GM21447 (cell line): ENCODE data around the gene FEM1A.
"Not testable (repeated sequence)": the region's sequence is repeated elsewhere in the genome, so short reads cannot be mapped to it uniquely, and the experiment has no call there.

Experiments
- ATAC-seq: cut with Tn5 transposase; IDR thresholded peaks from one replicate; pipeline ENCODE4 v1.9.1; 2021; ENCODE audit not compliant: unreplicated experiment

The FEM1A gene

DNA sequence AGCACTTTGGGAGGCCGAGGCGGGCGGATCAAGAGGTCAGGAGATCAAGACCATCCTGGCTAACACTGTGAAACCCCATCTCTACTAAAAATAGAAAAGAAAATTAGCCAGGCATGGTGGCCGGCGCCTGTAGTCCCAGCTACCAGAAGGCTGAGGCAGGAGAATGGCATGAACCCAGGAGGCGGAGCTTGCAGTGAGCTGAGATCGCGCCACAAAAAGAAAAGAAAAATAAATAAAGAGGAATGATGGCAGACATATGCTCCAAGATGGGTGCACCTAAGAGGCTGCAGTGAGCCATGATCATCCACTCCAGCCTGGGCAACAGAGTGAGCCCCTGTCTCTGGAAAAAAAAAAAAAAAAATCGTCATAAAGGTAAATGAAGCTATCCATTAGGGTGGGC, 54.4 kb downstream of the FEM1A start:
- ATAC-seq, result not testable (repeated sequence)

DNA sequence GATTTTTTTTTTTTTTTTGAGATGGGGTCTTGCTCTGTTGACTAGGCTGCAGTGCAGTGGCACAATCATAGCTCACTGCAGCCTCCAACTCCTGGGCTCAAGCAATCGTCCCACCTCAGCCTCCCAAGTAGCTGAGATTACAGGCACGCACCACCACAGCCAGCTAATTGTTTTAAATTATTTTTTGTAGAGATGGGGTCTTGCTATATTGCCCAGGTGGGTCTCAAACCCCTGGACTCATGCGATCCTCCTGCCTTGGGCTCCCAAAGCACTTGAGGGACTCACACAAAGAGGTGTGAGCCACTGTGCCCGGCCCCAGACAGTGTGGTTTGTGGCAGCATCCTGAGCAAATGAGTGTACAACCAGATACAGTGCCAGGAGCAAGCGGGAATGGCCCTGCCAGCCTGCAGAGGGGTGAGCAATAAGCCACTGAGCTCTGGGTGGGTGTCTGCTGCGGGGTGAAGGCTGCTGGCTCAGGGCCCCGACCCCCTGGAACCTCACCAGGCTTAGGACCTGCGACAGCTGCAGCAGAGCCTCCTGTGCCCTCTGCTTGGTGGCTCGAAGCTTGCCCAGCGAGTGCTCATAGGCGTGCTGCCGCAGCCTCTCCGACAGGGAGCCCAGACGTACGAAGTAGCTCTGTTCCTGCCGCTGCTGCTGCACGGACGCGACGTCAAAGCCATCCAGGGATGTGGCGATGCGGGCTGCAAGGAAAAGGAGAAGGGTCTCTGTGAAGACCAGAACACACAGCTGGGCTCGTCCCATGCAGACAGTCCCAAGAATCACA, 55.8 kb downstream of the FEM1A start:
- no peak for ATAC-seq

DNA sequence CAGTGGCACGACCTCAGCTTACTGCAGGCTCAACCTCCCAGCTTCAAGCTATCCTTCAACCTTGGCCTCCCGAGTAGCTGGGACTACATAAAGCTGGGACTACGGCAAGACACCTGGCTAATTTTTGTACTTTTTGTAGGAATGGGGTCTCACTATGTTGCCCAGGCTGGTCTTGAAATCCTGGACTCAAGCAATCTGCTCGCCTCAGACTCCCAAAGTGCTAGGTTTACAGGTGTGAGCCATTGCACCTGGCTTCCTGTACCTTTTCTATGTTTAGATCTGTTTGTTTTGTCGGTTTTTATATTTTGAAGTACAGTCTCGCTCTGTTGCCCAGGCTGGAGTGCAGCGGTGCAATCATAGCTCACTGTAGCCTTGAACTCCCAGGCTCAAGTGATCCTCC, 57.5 kb downstream of the FEM1A start:
- no peak for ATAC-seq
